HG02840 (cell line): ENCODE data around the gene HLA-E.
"Not testable (repeated sequence)": the region's sequence is repeated elsewhere in the genome, so short reads cannot be mapped to it uniquely, and the experiment has no call there.

ENCODE experiments used
- ATAC-seq: cut with Tn5 transposase; IDR thresholded peaks from one replicate; pipeline ENCODE4 v1.9.1; 2021; ENCODE audit warnings: mild to moderate bottlenecking, moderate library complexity, moderate number of reproducible peaks; ENCODE audit not compliant: unreplicated experiment, low FRiP score

Gene HLA-E

DNA sequence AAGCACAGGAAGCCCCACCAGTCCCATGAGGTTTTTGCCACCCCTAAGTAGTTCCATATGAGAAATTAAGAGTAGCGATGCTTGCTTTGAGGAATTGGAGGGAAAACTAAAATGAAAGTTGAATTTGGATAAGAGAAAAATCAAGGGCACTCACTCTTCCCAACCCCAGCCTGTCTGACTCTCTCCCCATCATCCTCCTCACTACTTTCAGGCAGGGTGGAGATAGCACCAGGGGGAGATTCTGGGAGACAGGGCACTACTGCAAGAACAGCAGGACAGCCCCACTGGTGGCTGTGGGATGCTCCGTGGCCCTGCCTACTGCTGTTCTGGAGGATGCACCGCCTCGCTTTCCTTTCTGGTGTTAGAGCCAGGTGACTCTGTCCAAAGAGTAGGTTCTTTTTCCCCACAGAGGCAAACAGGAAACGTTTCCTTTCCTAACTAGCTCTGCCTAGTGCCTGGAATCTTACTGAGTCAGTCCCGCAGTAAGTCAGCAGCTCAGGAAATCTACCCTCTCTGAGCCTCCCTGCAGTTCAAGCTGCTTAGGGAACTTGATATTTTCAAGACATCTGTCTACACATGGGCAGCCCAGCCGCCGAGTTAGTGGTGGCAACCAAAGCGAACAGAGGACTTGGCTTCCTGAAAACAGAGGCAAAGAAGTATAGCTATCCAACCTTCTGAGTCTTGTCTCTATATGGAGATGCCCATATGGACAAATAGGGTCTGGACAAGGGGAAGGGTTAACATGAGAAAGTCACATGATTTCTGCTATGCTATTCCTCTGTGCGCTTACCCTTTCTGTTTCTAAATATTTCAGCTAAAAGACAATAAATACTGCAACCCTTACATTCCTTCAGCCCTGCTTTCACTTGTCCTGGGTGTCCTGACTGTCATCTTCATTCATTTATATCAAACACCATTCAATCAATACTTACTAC is 11.4 kb downstream of the HLA-E start:
- no peak for ATAC-seq

DNA sequence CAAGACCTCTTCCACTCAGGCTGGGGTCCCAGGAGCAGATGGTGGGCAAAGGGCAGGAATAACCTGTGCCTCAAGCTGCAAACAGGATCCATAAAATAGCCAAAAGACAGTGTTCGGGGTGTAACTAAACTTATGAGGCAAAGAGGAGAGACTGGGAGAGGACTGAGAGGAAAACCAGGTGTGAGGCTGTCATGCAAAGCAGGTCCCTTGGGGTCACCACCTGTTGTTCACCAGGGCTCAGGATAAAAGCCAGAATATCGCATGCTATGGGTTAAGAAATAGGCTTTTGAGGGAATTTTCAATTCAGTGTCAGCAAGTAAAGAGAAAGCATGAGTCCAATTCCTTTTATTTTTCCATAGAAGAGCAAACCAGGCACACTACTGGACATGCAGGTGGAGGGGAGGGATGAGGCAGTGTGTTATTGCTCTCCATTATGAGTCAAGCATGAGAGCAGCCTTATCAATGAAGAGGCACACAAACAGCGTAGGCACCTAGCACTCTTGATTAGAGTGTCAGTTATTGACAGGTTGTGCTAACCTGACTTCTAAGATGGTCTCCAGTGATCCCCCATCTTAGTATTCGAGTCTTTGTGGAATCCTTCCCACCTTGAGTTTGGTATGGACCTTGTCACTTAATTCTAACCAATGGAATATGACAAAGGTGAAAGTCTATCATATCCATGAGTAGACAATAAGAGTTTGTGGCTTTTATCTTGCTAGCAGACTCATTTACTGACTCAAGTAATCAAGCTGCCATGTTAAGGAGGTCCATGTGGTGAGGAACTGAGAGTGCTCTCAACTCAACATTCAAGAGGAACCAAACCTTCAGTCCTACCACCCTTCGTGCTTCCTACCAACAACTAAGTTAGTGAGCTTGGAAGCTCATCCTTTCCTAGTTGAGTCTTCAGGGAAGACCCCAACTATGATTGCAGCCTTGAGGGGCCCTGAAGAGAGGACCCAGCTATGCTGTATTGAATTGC is 18.8 kb downstream of the HLA-E start:
- ATAC-seq: no peak

DNA sequence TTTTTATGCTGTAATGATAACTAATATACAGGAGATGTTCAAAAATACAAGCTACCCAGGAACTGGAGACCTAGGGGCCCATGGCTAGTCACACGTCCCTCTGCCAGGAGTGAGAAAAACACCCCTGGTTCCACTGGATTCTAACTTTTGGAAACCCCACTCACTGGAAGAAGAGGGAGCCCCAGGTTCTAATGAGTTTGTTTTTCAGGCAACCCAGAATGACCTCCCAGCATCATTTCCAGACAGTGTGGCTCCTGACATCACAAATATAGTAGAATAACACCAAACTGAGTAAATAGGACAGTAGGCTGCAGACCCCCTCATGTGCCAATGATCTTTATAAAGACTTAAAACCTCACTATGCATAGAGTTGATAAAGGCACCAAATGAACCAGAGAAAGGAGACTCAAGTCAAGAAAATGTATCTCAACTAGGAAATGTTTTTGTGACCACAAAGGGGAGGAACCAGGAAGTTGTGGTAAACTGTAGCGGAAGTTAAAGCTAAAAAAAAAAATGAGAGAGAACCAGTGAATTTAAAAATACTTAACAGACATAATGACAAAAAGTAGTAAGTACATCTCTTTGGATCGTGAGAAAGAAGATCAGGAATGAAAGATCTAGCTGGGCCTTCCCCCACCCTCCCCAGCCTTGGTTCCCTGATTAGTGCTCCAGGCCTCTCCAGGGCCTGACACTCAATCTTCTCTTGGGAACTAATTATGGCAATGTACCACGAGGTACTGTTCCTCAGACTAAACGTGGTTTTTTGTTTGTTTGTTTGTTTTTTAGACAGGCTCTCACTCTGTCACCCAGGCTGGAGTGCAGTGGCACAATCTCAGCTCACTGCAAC is 19.8 kb downstream of the HLA-E start:
- peak; percentile 49 for ATAC-seq

DNA sequence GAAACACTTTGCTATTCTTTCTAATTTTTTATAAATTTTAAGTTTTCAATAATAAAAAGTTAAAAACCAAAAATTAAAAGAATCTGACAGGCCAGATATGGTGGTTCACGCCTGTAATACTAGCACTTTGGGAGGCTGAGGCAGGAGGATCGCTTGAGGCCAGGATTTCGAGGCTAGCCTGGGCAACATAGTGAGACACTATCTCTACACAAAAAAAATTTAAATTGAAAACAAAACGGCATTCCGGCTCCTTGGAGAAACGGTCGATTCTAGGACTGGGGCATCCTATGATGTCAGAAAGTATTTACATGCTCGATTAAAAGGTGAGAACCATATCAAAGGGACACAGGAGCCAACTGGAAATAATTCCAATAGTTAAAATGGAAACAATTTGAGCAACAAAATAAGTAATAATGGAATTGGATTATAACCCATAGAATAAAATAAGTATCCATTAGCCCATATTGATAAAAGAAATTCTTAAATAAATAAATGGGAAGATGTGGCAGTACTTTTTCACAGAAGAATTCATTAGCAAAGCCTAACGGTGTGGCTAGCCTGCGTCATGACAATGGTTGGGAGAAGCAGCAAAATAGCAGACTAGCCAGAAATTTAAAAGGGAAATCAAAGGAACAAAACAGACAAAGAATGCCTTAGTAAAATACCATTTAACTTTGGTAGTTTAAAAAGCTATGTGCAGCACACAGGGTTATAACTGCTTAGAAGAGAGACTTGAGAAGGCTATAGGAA is 21.3 kb downstream of the HLA-E start:
- ATAC-seq: no peak

DNA sequence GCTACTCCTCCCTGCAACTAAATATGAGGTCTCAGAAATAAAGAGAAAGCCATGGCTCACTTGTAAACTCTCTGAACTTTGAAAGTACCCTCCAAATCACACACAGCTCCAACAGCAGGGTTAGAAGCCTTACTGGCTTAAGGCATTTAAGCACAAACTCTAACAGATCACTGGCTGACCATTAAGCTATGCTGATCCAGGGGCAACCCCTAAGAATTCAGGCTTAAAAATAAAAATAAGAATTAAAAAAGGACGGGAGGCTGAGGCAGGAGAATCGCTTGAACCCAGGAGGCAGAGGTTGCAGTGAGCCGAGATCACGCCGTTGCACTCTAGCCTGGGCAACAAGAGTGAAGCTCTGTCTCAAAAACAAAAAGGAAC is 21.8 kb downstream of the HLA-E start:
- ATAC-seq: no peak

DNA sequence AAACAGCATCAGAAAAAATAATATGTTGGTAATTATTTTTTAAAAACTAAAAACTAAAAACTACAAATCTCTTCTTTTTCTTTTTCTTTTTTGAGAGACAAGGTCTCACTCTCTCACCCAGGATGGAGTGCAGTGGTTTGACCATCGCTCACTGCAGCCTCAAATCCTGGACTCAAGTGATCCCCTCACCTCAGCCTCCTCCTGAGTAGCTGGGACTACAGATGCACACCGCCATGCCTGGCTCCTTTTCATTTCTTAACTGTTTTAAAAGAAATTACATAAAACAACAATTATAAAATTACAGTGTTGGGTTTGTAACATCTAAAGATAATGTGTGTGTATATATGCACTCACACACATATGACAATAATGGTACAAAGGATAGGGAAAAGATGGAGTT is 24.1 kb downstream of the HLA-E start:
- no peak for ATAC-seq

DNA sequence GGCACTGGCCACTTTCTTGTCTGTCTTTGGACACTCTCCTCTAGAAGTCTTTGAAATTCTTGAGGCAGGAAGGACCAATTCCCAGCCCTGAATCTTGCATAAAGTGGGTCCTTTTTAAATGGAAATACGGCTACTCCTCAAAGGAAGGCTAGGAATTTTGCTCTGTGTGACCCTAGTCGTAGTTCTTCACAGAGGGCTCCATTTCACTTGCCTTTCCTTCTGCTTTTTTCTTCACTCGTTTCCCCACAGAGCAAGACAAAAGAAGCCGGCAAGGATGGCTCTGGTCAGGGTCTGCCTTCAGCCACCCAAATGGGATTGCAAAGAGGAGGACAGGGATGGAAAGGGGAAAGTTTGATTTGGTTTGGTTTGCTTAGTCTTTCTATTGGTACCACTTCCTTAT is 25.8 kb downstream of the HLA-E start:
- no peak for ATAC-seq

DNA sequence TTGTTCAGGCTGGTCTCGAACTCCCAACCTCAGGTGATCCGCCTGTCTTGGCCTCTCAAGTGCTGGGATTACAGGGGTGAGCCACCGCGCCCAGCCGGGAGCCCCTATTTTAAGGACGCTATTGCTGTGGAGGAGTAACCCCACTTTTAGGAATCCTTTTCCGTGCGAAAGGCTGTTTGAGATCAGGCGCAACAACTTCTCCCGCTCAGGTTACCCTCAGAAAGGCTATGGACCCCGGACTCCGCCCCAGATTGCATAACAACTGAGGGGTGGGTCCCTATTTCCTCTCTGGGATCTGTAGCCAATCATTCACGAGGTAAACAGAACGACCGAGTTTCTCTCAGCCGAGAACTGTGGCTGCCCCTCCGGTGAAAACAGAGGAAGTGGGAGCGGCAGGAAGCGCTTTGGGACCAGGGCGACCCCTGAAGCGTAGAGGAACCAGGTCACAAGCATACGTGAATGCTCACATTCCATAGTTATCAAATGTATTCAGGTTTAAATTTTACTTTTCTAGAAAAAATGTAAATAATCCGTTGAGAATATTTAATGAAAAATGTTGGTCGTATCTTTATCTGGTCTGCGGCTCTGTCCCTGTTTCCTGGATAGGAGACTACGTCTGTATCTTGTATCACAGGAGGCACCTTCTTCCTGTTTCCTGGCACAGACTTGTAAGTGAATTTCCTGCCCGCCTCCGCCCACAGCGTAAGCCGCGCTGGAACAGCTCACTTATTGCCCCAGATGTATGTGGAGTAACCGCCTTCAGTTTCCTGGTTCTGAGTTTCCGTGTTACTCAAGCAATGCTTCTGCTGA is 26.8 kb downstream of the HLA-E start:
- ATAC-seq: peak; percentile 60

DNA sequence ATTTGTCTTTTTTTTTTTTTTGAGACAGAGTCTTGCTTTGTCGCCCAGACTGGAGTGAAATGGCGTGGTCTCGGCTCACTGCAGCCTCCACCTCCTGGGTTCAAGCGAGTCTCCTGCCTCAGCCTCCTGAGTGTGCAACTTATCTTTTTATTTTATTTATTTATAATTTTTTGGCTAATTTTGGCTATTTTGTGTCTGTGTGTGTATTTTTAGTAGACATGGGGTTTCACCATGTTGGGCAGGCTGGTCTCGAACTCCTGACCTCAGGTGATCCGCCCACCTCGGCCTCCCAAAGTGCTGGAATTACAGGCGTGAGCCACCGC is 27.4 kb downstream of the HLA-E start:
- not testable (repeated sequence) for ATAC-seq

DNA sequence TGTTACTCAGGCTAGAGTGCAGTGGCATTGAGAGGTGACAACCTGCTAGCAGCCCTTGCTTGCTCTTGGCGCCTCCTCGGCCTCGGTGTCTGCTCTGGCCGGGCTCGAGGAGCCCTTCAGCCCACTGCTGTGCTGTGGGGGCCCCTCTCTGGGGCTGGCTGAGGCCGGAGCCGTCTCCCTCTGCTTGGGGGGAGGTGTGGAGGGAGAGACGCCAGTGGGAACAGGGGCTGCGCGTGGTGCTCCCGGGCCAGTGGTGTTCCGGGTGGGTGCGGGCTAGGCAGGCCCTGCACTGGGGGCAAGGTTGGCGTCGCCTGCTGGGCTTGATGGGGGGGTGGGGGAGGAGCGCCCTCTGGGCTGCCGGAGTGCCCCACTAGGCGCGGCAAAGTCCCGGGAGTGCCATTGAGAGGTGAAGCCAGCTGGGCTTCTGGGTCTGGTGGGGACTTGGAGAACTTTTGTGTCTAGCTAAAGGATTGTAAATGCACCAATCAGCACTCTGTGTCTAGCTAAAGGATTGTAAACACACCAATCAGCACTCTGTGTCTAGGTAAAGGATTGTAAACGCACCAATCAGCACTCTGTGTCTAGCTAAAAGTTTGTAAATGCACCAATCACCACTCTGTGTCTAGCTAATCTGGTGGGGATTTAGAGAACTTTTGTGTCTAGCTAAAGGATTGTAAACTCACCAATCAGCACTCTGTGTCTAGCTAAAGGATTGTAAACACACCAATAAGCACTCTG is 28.6 kb downstream of the HLA-E start:
- ATAC-seq: not testable (repeated sequence)

DNA sequence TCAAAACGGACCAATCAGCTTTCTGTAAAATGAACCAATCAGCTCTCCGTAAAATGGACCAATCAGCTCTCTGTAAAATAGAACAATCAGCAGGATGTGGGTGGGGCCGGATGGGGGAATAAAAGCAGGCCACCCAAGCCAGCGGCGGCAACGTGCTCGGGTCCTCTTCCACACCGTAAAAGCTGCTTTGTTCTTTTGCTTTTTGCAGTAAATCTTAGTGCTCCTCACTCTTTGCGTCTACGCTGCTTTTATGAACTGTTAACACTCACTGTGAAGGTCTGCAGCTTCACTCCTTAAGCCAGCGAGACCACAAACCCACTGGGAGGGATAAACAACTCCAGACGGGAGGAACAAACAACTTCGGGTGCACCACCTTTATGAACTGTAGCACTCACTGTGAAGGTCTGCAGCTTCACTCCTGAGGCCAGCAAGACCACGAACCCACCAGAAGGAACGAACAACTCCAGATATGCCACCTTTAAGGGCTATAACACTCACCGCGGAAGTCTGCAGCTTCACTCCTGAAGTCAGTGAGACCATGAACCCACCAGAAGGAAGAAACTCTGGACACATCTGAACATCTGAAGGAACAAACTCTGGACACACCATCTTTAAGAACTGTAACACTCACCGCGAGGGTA is 29.3 kb downstream of the HLA-E start:
- ATAC-seq: not testable (repeated sequence)

DNA sequence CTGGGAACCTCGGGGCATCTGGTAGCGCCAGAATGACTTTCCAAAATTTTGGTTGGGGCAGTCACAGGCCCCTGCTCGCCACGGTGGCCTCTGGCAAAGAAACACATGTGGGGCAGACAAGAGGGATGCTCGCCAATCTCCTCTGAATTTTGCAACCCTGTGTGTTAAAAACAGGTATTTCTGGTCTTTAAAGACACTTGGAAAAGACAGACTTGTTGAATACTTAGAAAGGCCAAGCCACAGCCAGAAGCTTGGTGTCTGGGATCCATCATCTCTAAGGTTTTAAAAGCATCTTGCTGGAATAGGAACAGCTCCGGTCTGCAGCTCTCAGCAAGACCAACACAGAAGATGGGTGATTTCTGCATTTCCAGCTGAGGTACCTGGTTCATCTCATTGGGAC is 31.2 kb downstream of the HLA-E start:
- ATAC-seq: no peak

DNA sequence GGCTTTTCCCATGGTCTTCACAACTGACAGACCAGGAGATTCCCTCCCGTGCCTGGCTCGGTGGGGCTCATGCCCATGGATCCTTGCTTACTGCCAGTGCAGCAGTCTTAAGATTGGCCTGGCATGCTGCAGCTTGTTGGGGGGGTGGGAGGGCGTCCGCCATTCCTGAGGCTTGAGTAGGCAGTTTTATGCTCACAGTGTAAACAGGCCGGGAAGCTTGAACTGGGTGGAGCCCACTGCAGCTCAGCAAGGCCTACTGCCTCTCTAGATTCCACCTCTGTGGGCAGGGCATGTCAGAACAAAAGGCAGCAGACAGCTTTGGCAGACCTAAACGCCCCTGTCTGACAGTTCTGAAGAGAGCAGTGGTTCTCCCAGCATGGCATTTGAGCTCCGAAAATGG is 31.8 kb downstream of the HLA-E start:
- ATAC-seq: not testable (repeated sequence)

DNA sequence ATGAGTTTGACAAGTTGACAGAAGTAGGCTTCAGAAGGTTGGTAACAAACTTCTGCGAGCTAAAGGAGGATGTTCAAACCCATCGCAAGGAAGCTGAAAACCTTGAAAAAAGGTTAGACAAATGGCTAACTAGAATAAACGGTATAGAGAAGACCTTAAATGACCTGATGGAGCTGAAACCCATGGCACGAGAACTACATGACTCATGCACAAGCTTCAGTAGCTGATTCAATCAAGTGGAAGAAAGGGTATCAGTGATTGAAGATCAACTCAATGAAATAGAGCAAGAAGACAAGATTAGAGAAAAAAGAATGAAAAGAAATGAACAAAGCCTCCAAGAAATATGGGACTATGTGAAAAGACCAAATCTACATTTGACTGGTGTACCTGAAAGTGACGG is 32.6 kb downstream of the HLA-E start:
- ATAC-seq: not testable (repeated sequence)

DNA sequence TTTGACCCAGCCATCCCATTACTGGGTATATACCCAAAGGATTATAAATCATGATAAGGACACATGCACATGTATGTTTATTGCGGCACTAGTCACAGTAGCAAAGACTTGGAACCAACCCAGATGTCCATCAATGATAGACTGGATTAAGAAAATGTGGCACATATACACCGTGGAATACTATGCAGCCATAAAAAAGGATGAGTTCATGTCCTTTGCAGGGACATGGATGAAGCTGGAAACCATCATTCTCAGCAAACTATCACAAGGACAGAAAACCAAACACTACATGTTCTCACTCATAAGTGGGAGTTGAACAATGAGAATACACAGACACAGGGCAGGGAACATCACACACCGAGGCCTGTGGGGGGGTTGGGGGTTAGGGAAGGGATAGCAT is 37.1 kb downstream of the HLA-E start:
- ATAC-seq: not testable (repeated sequence)

DNA sequence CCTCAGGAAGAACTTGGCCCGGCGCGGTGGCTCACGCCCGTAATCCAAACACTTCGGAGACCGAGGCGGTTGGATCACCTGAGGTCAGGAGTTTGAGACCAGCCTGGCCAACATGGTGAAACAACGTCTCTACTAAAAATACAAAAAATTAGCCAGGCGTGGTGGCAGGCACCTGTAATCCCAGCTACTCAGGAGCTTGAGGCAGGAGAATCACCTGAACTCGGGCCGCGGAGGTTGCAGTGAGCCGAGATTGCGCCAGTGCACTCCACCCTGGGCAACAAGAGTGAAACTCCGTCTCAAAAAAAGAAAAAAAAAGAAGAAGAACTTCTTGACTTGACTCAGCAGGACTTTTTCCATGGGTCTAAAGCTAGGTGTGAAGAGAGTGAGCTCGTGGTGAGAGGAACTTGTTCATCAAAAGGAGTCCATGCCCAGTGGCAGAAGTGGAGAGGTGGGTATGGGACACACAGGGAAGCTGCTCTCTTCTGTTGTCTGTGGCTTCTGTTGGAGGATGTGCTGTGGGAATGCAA is 40.1 kb downstream of the HLA-E start:
- not testable (repeated sequence) for ATAC-seq

DNA sequence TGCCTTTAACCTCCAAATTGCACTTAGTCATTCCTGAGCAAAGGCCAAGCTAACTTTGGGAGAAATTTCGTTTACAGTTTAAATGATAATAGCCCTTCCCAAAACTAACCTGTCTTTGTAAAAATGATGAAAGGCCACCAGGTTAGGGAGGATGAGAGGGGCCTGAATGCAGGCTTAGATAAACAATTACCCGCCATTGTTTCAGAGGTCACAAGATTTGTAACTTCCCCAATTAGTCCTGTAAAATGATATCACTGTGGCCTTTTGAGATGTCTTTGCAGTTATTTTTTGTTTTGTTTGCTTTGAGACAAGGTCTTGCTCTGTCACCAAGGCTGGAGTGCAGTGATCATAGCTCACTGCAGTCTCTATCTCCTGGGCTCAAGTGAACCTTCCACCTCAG is 40.7 kb downstream of the HLA-E start:
- no peak for ATAC-seq
